ENCODE data around the gene SMARCE1.
A peak's percentile ranks its signal among the peaks of the same experiment; 100 is the strongest.
"Not testable (repeated sequence)": the region's sequence is repeated elsewhere in the genome, so short reads cannot be mapped to it uniquely, and the experiment has no call there.

SMARCE1 gene

GRCh38 chr17:40608061-40608581 is 39.5 kb downstream of the SMARCE1 start:
- DNase-seq, result peak; percentile 89

GRCh38 chr17:40607641-40608040 is 40.0 kb downstream of the SMARCE1 start:
- peak; percentile 80 for DNase-seq

- DNase-seq, result no peak
Measured at GRCh38 chr17:40606548-40607353, 40.9 kb downstream of the SMARCE1 start.

GRCh38 chr17:40605306-40605705 is 42.3 kb downstream of the SMARCE1 start:
- DNase-seq, result peak; percentile 77

GRCh38 chr17:40604327-40605080 is 43.1 kb downstream of the SMARCE1 start:
- DNase-seq, result no peak

- DNase-seq, result peak; percentile 80
Measured at GRCh38 chr17:40602445-40603443, 44.9 kb downstream of the SMARCE1 start.

GRCh38 chr17:40600486-40601046 is 47.1 kb downstream of the SMARCE1 start:
- no peak for DNase-seq

GRCh38 chr17:40599468-40599763 is 48.2 kb downstream of the SMARCE1 start:
- DNase-seq, result no peak

GRCh38 chr17:40598619-40599467 is 48.8 kb downstream of the SMARCE1 start:
- DNase-seq, result peak; percentile 88

- no peak for DNase-seq
Measured at GRCh38 chr17:40598301-40598618, 49.4 kb downstream of the SMARCE1 start.

GRCh38 chr17:40597556-40598300 is 49.9 kb downstream of the SMARCE1 start:
- DNase-seq, result no peak

- DNase-seq, result no peak
Measured at GRCh38 chr17:40597156-40597555, 50.5 kb downstream of the SMARCE1 start.

- DNase-seq, result no peak
Measured at GRCh38 chr17:40596261-40596919, 51.2 kb downstream of the SMARCE1 start.

GRCh38 chr17:40590742-40591141 is 56.9 kb downstream of the SMARCE1 start:
- no peak for DNase-seq

GRCh38 chr17:40588552-40588951 is 59.1 kb downstream of the SMARCE1 start:
- no peak for DNase-seq

GRCh38 chr17:40586264-40586663 is 61.4 kb downstream of the SMARCE1 start:
- not testable (repeated sequence) for DNase-seq

GRCh38 chr17:40584950-40585349 is 62.7 kb downstream of the SMARCE1 start:
- not testable (repeated sequence) for DNase-seq

GRCh38 chr17:40582328-40582901 is 65.2 kb downstream of the SMARCE1 start:
- DNase-seq, result peak; percentile 80

GRCh38 chr17:40580140-40580539 is 67.5 kb downstream of the SMARCE1 start:
- no peak for DNase-seq

- no peak for DNase-seq
Measured at GRCh38 chr17:40579471-40579870, 68.1 kb downstream of the SMARCE1 start.

All from CD4-positive, alpha-beta T cell treated with Interleukin-12 subunit alpha and Interleukin-12 subunit beta, for 1 hour (primary cell).